Sigmoid colon (tissue), 7 donors: ENCODE data around the gene NFIB. TPM values are rescaled to one million over a fixed set of nuclear protein-coding genes. Genes with fewer than 3 reads are reported as not detected.

Experiments
- DNase-seq: peaks from one replicate; pipeline ENCODE4 v3.0.0-alpha.2; 2019
- H3K27ac ChIP-seq, 4 donors: fragments of 200-600 bp; sonication (generic); one replicate each; pipeline ENCODE4 v1.5.1; 2016 to 2019; ENCODE audit warnings: mild to moderate bottlenecking in 1 of 4
- H3K27me3 ChIP-seq, 3 donors: fragments of 200-600 bp; sonication (generic); one replicate each; pipeline ENCODE4 v1.5.1; 2019; ENCODE audit warnings: mild to moderate bottlenecking in 1 of 3
- H3K36me3 ChIP-seq, 4 donors: fragments of 200-600 bp; sonication (generic); one replicate each; pipeline ENCODE4 v1.5.1; 2016 to 2019
- H3K4me1 ChIP-seq, 4 donors: fragments of 200-600 bp; sonication (generic); one replicate each; pipeline ENCODE4 v1.5.1; 2017 to 2019
- H3K4me3 ChIP-seq, 4 donors: fragments of 200-600 bp; sonication (generic); one replicate each; pipeline ENCODE4 v1.5.1; 2017 to 2019; ENCODE audit warnings: mild to moderate bottlenecking in 2 of 4, moderate library complexity in 1 of 4
- H3K9me3 ChIP-seq, 4 donors: fragments of 200-600 bp in 3 of 4; sonication (generic) in 3 of 4; one replicate each; pipeline versions ENCODE4 v1.5.1 to v1.6.1; 2013 to 2019
- CTCF ChIP-seq, 4 experiments: fragments of 450-650 bp in 3 of 4; fragments of 200-600 bp in 1 of 4; IDR thresholded peaks; one replicate each; pipeline ENCODE4 v1.5.1; 2016 to 2019; ENCODE audit warnings: antibody characterized with exemption in 4 of 4, mild to moderate bottlenecking in 3 of 4, moderate library complexity in 2 of 4
- EP300 ChIP-seq, 4 donors: sonication (generic); formaldehyde crosslinking; IDR thresholded peaks; one replicate each; pipeline ENCODE4 v1.6.1; 2017; ENCODE audit warnings: antibody characterized with exemption in 4 of 4
- POLR2A ChIP-seq, 2 donors: fragments of 450-650 bp; IDR thresholded peaks; one replicate each; pipeline ENCODE4 v1.6.1; 2016; ENCODE audit warnings: antibody characterized with exemption in 2 of 2, mild to moderate bottlenecking in 2 of 2, moderate library complexity in 2 of 2
- POLR2AphosphoS5 ChIP-seq, 4 donors: sonication (generic); formaldehyde crosslinking; IDR thresholded peaks; one replicate each; pipeline ENCODE4 v1.6.1; 2017; ENCODE audit warnings: antibody characterized with exemption in 4 of 4
- WGBS, 2 donors: extraction: QIAGEN DNeasy Blood & Tissue Kit; methylation state at CpG; one replicate each; pipeline ENCODE4 v1.1.7; 2013; 5-methylcytosine and 5-hydroxymethylcytosine counted together
- intact Hi-C: fragments of 100-400 bp; cut with DNase I; formaldehyde crosslinking; loops from one replicate; pipeline ENCODE4 v1.15.1; 2023
- polyA plus RNA-seq, 3 donors: library from polyadenylated mRNA; stranded (reverse); fragments of 200-250 nt; gene quantifications; one replicate each; pipeline ENCODE4 v1.2.3, GENCODE V29; 2013
- total RNA-seq, 4 donors: library from RNA; depleted of rRNA; stranded (reverse); fragments of >200 nt; gene quantifications; one replicate each; pipeline ENCODE4 v1.1.0, GENCODE V29; 2016
- donor health status: healthy with polysubstance abuse.
- donor health status: Bipolar disorder and iron deficiency.
- donor health status: healthy.

Gene NFIB
- total and polyA plus RNA-seq, 7 donors = 3.7 to 129 (median 45.3) TPM

GRCh38 chr9:14260101-14260500 lies 53.8 kb downstream of the NFIB start:
- Histone ChIP-seq H3K27ac (peak overlapping the region in 2 of 4 donors; percentile 4 to 70), H3K4me1 (peaks cover 0 to 74% (median 48%) of the 10 kb centered on the region in 4 donors), H3K27me3 (no peaks in the 10 kb centered on the region), H3K36me3 (no peaks in the 10 kb centered on the region), H3K4me3 (no peak overlapping the region), H3K9me3 (no peaks in the 10 kb centered on the region)
- TF ChIP-seq POLR2A (IDR thresholded peaks at IDR 0.05) (no peak), CTCF (IDR thresholded peaks at IDR 0.05) (no peak)
- 85 to 92% methylated on average over 4 of the region's 4 CpGs for WGBS, 2 donors
- no peak for DNase-seq
- intact Hi-C loops = no loop called here

- no peak for TF ChIP-seq POLR2AphosphoS5 (IDR thresholded peaks at IDR 0.05)
- no peak for TF ChIP-seq POLR2A (IDR thresholded peaks at IDR 0.05)
- TF ChIP-seq EP300 (IDR thresholded peaks at IDR 0.05) = no peak
- TF ChIP-seq CTCF (IDR thresholded peaks at IDR 0.05) = no peak
- no peaks in the 10 kb centered on the region for H3K27me3 ChIP-seq
- H3K9me3 ChIP-seq = no peaks in the 10 kb centered on the region
- WGBS, 2 donors = 58 to 64% methylated on average over 4 of the region's 4 CpGs
- H3K27ac ChIP-seq = peak overlapping the region; percentile 17 to 70 (median 50)
- DNase-seq = no peak
- no peaks in the 10 kb centered on the region for H3K36me3 ChIP-seq
- H3K4me1 ChIP-seq = peaks cover 0 to 64% (median 41%) of the 10 kb centered on the region in 4 donors
- intact Hi-C loops = no loop called here
- H3K4me3 ChIP-seq = no peak overlapping the region
Measured at GRCh38 chr9:14258660-14259239, 55.2 kb downstream of the NFIB start.

- Histone ChIP-seq H3K4me3 (no peak overlapping the region), H3K4me1 (peaks cover 0 to 60% (median 41%) of the 10 kb centered on the region in 4 donors)
Measured at GRCh38 chr9:14258156-14258555, 55.8 kb downstream of the NFIB start.

GRCh38 chr9:14256588-14256987 lies 57.4 kb downstream of the NFIB start:
- peaks cover 0 to 59% (median 48%) of the 10 kb centered on the region in 4 donors for H3K4me1 ChIP-seq
- WGBS, 2 donors = 70 to 71% methylated on average over 1 of the region's 1 CpG
- intact Hi-C loops = no loop called here

More at GRCh38 chr9:14258156-14258555, 55.8 kb downstream of the NFIB start:
- intact Hi-C loops = no loop called here
- Histone ChIP-seq H3K27me3 (no peaks in the 10 kb centered on the region), H3K9me3 (no peaks in the 10 kb centered on the region), H3K36me3 (no peaks in the 10 kb centered on the region), H3K27ac (peak overlapping the region; percentile 15 to 70 (median 44))
- TF ChIP-seq CTCF (IDR thresholded peaks at IDR 0.05) (no peak), POLR2AphosphoS5 (IDR thresholded peaks at IDR 0.05) (no peak), EP300 (IDR thresholded peaks at IDR 0.05) (no peak), POLR2A (IDR thresholded peaks at IDR 0.05) (no peak)
- no peak for DNase-seq

GRCh38 chr9:14251154-14252071 lies 62.5 kb downstream of the NFIB start:
- peak overlapping the region in 3 of 4 donors; percentile 31 to 68 (median 68) for H3K27ac ChIP-seq
- TF ChIP-seq CTCF (IDR thresholded peaks at IDR 0.05) (no peak), POLR2A (IDR thresholded peaks at IDR 0.05) (no peak), EP300 (IDR thresholded peaks at IDR 0.05) (no peak), POLR2AphosphoS5 (IDR thresholded peaks at IDR 0.05) (peak in 2 of 4 donors; percentile 39 to 46)
- peak; percentile 88 for DNase-seq
- intact Hi-C loops = no loop called here
- H3K27me3 ChIP-seq = no peaks in the 10 kb centered on the region
- peaks cover 0 to 51% (median 41%) of the 10 kb centered on the region in 4 donors for H3K4me1 ChIP-seq
- no peaks in the 10 kb centered on the region for H3K36me3 ChIP-seq
- H3K9me3 ChIP-seq = no peaks in the 10 kb centered on the region
- no peak overlapping the region for H3K4me3 ChIP-seq
- 9 to 47% methylated on average over 10 of the region's 10 CpGs for WGBS, 2 donors

More at GRCh38 chr9:14256588-14256987, 57.4 kb downstream of the NFIB start:
- TF ChIP-seq POLR2A (IDR thresholded peaks at IDR 0.05) (no peak), POLR2AphosphoS5 (IDR thresholded peaks at IDR 0.05) (peak in 1 of 4 donors; percentile 20)
- Histone ChIP-seq H3K36me3 (no peaks in the 10 kb centered on the region), H3K4me3 (no peak overlapping the region), H3K9me3 (no peaks in the 10 kb centered on the region), H3K27ac (peak overlapping the region; percentile 46 to 70 (median 62)), H3K27me3 (no peaks in the 10 kb centered on the region)
- DNase-seq = no peak
